IMR-90 (cell line): ENCODE data around the gene ETV6. TPM values are rescaled to one million over a fixed set of nuclear protein-coding genes. Genes with fewer than 3 reads are reported as not detected.

Experiments
- ATAC-seq: fragments of 200-7000 bp; cut with Tn5 transposase; 2 replicates; pipeline ENCODE4 v1.9.1; 2020; ENCODE audit warnings: low read depth, mild to moderate bottlenecking, moderate library complexity
- BruUV-seq: library from RNA; stranded (reverse); fragments of 400-500 nt; replicated peaks from 2 replicates; lab custom pipeline; 2021; lab: Mats Ljungman, UMichigan
- CTCF ChIA-PET: fragments of 300-600 bp; formaldehyde crosslinking; extraction: SDS; loops from one replicate; lab custom pipeline; 2021; ENCODE audit warnings: antibody characterized with exemption; lab: Yijun Ruan, JAX
- POLR2A ChIA-PET: fragments of 300-600 bp; sonication (Branson Sonifier 250); formaldehyde crosslinking; loops from one replicate; lab custom pipeline; 2022; ENCODE audit warnings: antibody characterized with exemption; ENCODE audit not compliant: unreplicated experiment; lab: Charles Lee
- DNase-seq: peaks from one replicate; pipeline ENCODE4 v3.0.0; 2013
- H2AFZ ChIP-seq: replicated peaks from 2 replicates; pipeline ENCODE3; 2013; ENCODE audit warnings: low read length, mild to moderate bottlenecking; ENCODE audit not compliant: poor library complexity
- H2AK5ac ChIP-seq: 2 replicates; pipeline ENCODE4 v1.6.1; 2013; ENCODE audit warnings: low read depth, low read length, inconsistent platforms
- H2AK9ac ChIP-seq: replicated peaks from 2 replicates; pipeline ENCODE3; 2013; ENCODE audit warnings: mild to moderate bottlenecking, low read depth, low read length, moderate library complexity; ENCODE audit not compliant: poor library complexity
- H2BK120ac ChIP-seq: 2 replicates; pipeline ENCODE4 v1.6.1; 2013; ENCODE audit warnings: low read depth, low read length, inconsistent platforms
- H2BK15ac ChIP-seq: 3 replicates; pipeline ENCODE4 v1.6.1; 2013; ENCODE audit warnings: low read depth, low read length, inconsistent platforms
- H2BK20ac ChIP-seq: 2 replicates; pipeline ENCODE4 v1.6.1; 2013; ENCODE audit warnings: low read depth, mild to moderate bottlenecking, inconsistent platforms, low read length, moderate library complexity
- H2BK5ac ChIP-seq: 2 replicates; pipeline ENCODE4 v1.6.1; 2013; ENCODE audit warnings: mild to moderate bottlenecking, low read depth, low read length, inconsistent platforms; ENCODE audit not compliant: poor library complexity, severe bottlenecking
- H3K14ac ChIP-seq: replicated peaks from 2 replicates; pipeline ENCODE4 v1.6.1; 2013; ENCODE audit warnings: low read depth, low read length, inconsistent platforms
- H3K18ac ChIP-seq: 2 replicates; pipeline ENCODE4 v1.6.1; 2013; ENCODE audit warnings: low read depth, low read length, control low read depth
- H3K23ac ChIP-seq: 2 replicates; pipeline ENCODE4 v1.6.1; 2013; ENCODE audit warnings: low read depth, low read length, inconsistent platforms
- H3K27ac ChIP-seq: 2 replicates; pipeline ENCODE4 v1.5.1; 2013; ENCODE audit warnings: mild to moderate bottlenecking, control low read depth, low read length; ENCODE audit not compliant: insufficient read depth
- H3K27me3 ChIP-seq: 2 replicates; pipeline ENCODE4 v1.6.1; 2013; ENCODE audit warnings: low read length; ENCODE audit not compliant: control insufficient read depth, insufficient read depth
- H3K36me3 ChIP-seq: 2 replicates; pipeline ENCODE4 v1.6.1; 2013; ENCODE audit warnings: low read length, mixed read lengths; ENCODE audit not compliant: control insufficient read depth, insufficient read depth
- H3K4ac ChIP-seq: 2 replicates; pipeline ENCODE4 v1.6.1; 2013; ENCODE audit warnings: low read depth, low read length, inconsistent platforms
- H3K4me1 ChIP-seq: 2 replicates; pipeline ENCODE4 v1.6.1; 2013; ENCODE audit warnings: low read length, mixed read lengths; ENCODE audit not compliant: control insufficient read depth, insufficient read depth
- H3K4me2 ChIP-seq: 2 replicates; pipeline ENCODE4 v1.6.1; 2013; ENCODE audit warnings: low read depth, mild to moderate bottlenecking, control low read depth, low read length, moderate library complexity
- H3K4me3 ChIP-seq: 2 replicates; pipeline ENCODE4 v1.5.1; 2013; ENCODE audit warnings: low read depth, mild to moderate bottlenecking, control low read depth, low read length, moderate library complexity; ENCODE audit not compliant: insufficient read depth
- H3K56ac ChIP-seq: 2 replicates; pipeline ENCODE4 v1.6.1; 2013; ENCODE audit warnings: low read length, inconsistent platforms; ENCODE audit not compliant: insufficient read depth; ENCODE audit errors: extremely low read depth
- H3K79me1 ChIP-seq, 2 experiments: 2 replicates each; pipeline ENCODE4 v1.6.1; 2013; ENCODE audit warnings: low read length in 2 of 2, inconsistent platforms in 1 of 2, low read depth in 1 of 2
- H3K9ac ChIP-seq: 2 replicates; pipeline ENCODE4 v1.6.1; 2013; ENCODE audit warnings: low read depth, low read length, control low read depth
- H3K9me1 ChIP-seq: 2 replicates; pipeline ENCODE4 v1.6.1; 2013; ENCODE audit warnings: low read length, inconsistent platforms; ENCODE audit not compliant: insufficient read depth
- H3K9me3 ChIP-seq: 2 replicates; pipeline ENCODE4 v1.6.1; 2013; ENCODE audit warnings: low read length; ENCODE audit not compliant: control insufficient read depth, insufficient read depth
- H4K20me1 ChIP-seq: 2 replicates; pipeline ENCODE4 v1.6.1; 2013; ENCODE audit warnings: low read length, inconsistent platforms; ENCODE audit not compliant: insufficient read depth
- H4K5ac ChIP-seq: 2 replicates; pipeline ENCODE4 v1.6.1; 2013; ENCODE audit warnings: mild to moderate bottlenecking, low read depth, low read length, control low read depth
- H4K8ac ChIP-seq, 2 experiments: 2 replicates each; pipeline ENCODE4 v1.6.1; 2013; ENCODE audit warnings: low read depth in 2 of 2, low read length in 2 of 2, control low read depth in 1 of 2, inconsistent platforms in 1 of 2
- H4K91ac ChIP-seq: 2 replicates; pipeline ENCODE4 v1.6.1; 2013; ENCODE audit warnings: low read depth, low read length, inconsistent platforms; ENCODE audit not compliant: insufficient read depth
- CEBPB ChIP-seq: IDR thresholded peaks from 2 replicates; pipeline ENCODE4 v1.6.1; 2012; ENCODE audit warnings: low read depth, low read length, improper control_type of control experiment
- CTCF ChIP-seq: conservative IDR thresholded peaks from 2 replicates; pipeline ENCODE4 v1.5.1; 2012; ENCODE audit warnings: mild to moderate bottlenecking, low read depth, low read length, improper control_type of control experiment
- ELK1 ChIP-seq: fragments of 150-350 bp; IDR thresholded peaks from 2 replicates; pipeline ENCODE4 v1.6.1; 2016; ENCODE audit warnings: low read depth, mild to moderate bottlenecking, low read length, moderate library complexity, borderline replicate concordance
- MXI1 ChIP-seq: IDR thresholded peaks from 2 replicates; pipeline ENCODE4 v1.6.1; 2012; ENCODE audit warnings: low read depth, mild to moderate bottlenecking, low read length, moderate library complexity, borderline replicate concordance
- NFE2L2 ChIP-seq: fragments of 150-350 bp; IDR thresholded peaks from 2 replicates; pipeline ENCODE4 v1.6.1; 2016; ENCODE audit warnings: low read depth, mild to moderate bottlenecking, low read length
- POLR2A ChIP-seq: IDR thresholded peaks from 2 replicates; pipeline ENCODE4 v1.6.1; 2012; ENCODE audit warnings: mild to moderate bottlenecking, low read depth, low read length
- RAD21 ChIP-seq: IDR thresholded peaks from 2 replicates; pipeline ENCODE4 v1.6.1; 2012; ENCODE audit warnings: low read length, improper control_type of control experiment
- RFX5 ChIP-seq: IDR thresholded peaks from 2 replicates; pipeline ENCODE4 v1.8.0; 2012; ENCODE audit warnings: low read depth, mild to moderate bottlenecking, low read length, moderate library complexity
- SMC3 ChIP-seq: fragments of 150-350 bp; IDR thresholded peaks from 2 replicates; pipeline ENCODE4 v1.6.1; 2016; ENCODE audit warnings: low read depth, mild to moderate bottlenecking, antibody characterized with exemption, low read length, moderate library complexity
- USF2 ChIP-seq: fragments of 150-350 bp; IDR thresholded peaks from 2 replicates; pipeline ENCODE4 v1.6.1; 2017; ENCODE audit warnings: mild to moderate bottlenecking, antibody characterized with exemption, low read length, low read depth
- dilution Hi-C: fragments of 300-500 bp; cut with HindIII; formaldehyde crosslinking; loops from one replicate; pipeline ENCODE4 v1.14.3; 2018; ENCODE audit warnings: low sequenced_read_pairs; ENCODE audit not compliant: unreplicated experiment
- in situ Hi-C: fragments of 300-500 bp; cut with MboI; formaldehyde crosslinking; loops from 3 replicates; pipeline ENCODE4 v1.14.3; 2019; ENCODE audit warnings: low sequenced_read_pairs, inconsistent platforms, mixed read lengths
- intact Hi-C: fragments of 100-400 bp; cut with micrococcal nuclease; formaldehyde crosslinking; loops from 2 replicates; pipeline ENCODE4 v1.10.0; 2022
- polyA plus RNA-seq, 3 experiments: library from polyadenylated mRNA; depleted of rRNA; stranded (reverse); fragments of >200 nt; gene quantifications; 2 replicates each; pipeline ENCODE4 v1.2.3, GENCODE V29; 2012; ENCODE audit warnings: low replicate concordance in 1 of 3
- total RNA-seq: library from RNA; depleted of rRNA; stranded (reverse); fragments of >200 nt; gene quantifications from 2 replicates; pipeline ENCODE4 v1.2.3, GENCODE V29; 2012

The ETV6 gene
- total and polyA plus RNA-seq, 2 of the 4 experiments (the other 2 are of a cell fraction), result 8.4 to 9.9 TPM

GRCh38 chr12:11618046-11618445 lies 31.4 kb upstream of the ETV6 start:
- no peak overlapping the region for H4K91ac ChIP-seq
- H3K79me1 ChIP-seq, result no peaks in the 10 kb centered on the region
- intact Hi-C loops (no loop called here), in situ Hi-C loops (no loop called here), dilution Hi-C loops (no loop called here)
- no peak overlapping the region for H3K27ac ChIP-seq
- no peak overlapping the region for H3K4me2 ChIP-seq
- DNase-seq (no peak), ATAC-seq (no peak)
- no peak overlapping the region for H2AK9ac ChIP-seq
- no peaks in the 10 kb centered on the region for H4K20me1 ChIP-seq
- no peak overlapping the region for H3K14ac ChIP-seq
- H3K4me3 ChIP-seq, result no peak overlapping the region
- POLR2A ChIA-PET, result no interaction called here
- peaks cover 1% of the 10 kb centered on the region; the same call in 1 of the 2 replicates for H3K9me1 ChIP-seq
- peaks cover 4% of the 10 kb centered on the region for H3K4me1 ChIP-seq
- H3K56ac ChIP-seq, result no peak overlapping the region
- H3K27me3 ChIP-seq, result no peaks in the 10 kb centered on the region
- H4K8ac ChIP-seq, result no peak overlapping the region
- no peak overlapping the region for H2AFZ ChIP-seq
- no peak overlapping the region for H3K9ac ChIP-seq
- no peaks in the 10 kb centered on the region for H3K9me3 ChIP-seq
- CTCF ChIA-PET, result interaction anchor here (1.0 to 1.5 kb wide), 2 partner anchors 17 to 415 kb away, joined by 3 read pairs; no protein-coding TSS in a partner anchor
- no peak overlapping the region for H4K5ac ChIP-seq
- H2BK20ac ChIP-seq, result no peak overlapping the region
- H3K4ac ChIP-seq, result no peak overlapping the region
- TF ChIP-seq USF2 (no peak), ELK1 (no peak), SMC3 (no peak), RAD21 (no peak), NFE2L2 (no peak), CTCF (no peak), POLR2A (no peak), RFX5 (no peak), CEBPB (no peak), MXI1 (no peak)
- no peak overlapping the region for H3K23ac ChIP-seq
- H2BK5ac ChIP-seq, result no peak overlapping the region
- no peaks in the 10 kb centered on the region for H3K36me3 ChIP-seq
- no peak overlapping the region for H2BK15ac ChIP-seq
- H3K18ac ChIP-seq, result no peak overlapping the region
- H2BK120ac ChIP-seq, result no peak overlapping the region
- H2AK5ac ChIP-seq, result no peak overlapping the region
- BruUV-seq, result no TSS peak
